HG03095 (cell line): ENCODE data around the gene ZNF627.
"Not testable (repeated sequence)": the region's sequence is repeated elsewhere in the genome, so short reads cannot be mapped to it uniquely, and the experiment has no call there.

Experiments used
- ATAC-seq: cut with Tn5 transposase; IDR thresholded peaks from one replicate; pipeline ENCODE4 v1.9.1; 2021; ENCODE audit warnings: moderate library complexity; ENCODE audit not compliant: unreplicated experiment

The ZNF627 gene

GRCh38 chr19:11573763-11574162 lies 23.5 kb upstream of the ZNF627 start:
- ATAC-seq: not testable (repeated sequence)

- ATAC-seq: no peak
These were observed 22.6 kb upstream of the ZNF627 start for GRCh38 chr19:11574689-11575088.

- ATAC-seq: no peak
These were observed 21.1 kb upstream of the ZNF627 start for GRCh38 chr19:11576227-11576626.

GRCh38 chr19:11577451-11578257 lies 19.6 kb upstream of the ZNF627 start, which contains the start of gene ACP5:
ACP5 (minus strand) TSS chr19:11577645; CDS start chr19:11577317, 328 bp downstream.
- ATAC-seq: no peak

- no peak for ATAC-seq
These were observed 18.8 kb upstream of the ZNF627 start for GRCh38 chr19:11578258-11579142.

- ATAC-seq: no peak
These were observed 17.2 kb upstream of the ZNF627 start for GRCh38 chr19:11580116-11580515.

GRCh38 chr19:11581740-11582139 lies 15.5 kb upstream of the ZNF627 start:
- ATAC-seq: peak; percentile 55

GRCh38 chr19:11586331-11586730 lies 11.0 kb upstream of the ZNF627 start:
- no peak for ATAC-seq

- ATAC-seq: no peak
These were observed 9.8 kb upstream of the ZNF627 start for GRCh38 chr19:11587302-11587974.

- ATAC-seq: no peak
These were observed 9.2 kb upstream of the ZNF627 start for GRCh38 chr19:11587975-11588631.

- ATAC-seq: no peak
These were observed 3.2 kb upstream of the ZNF627 start for GRCh38 chr19:11594084-11594483.

GRCh38 chr19:11596156-11596555 lies 1.1 kb upstream of the ZNF627 start:
- no peak for ATAC-seq

GRCh38 chr19:11598103-11598483 lies 810 bp downstream of the ZNF627 start:
- ATAC-seq: no peak

GRCh38 chr19:11598746-11599145 lies 1.5 kb downstream of the ZNF627 start:
- no peak for ATAC-seq

- not testable (repeated sequence) for ATAC-seq
These were observed 2.4 kb downstream of the ZNF627 start for GRCh38 chr19:11599704-11600103.

- no peak for ATAC-seq
These were observed 9.2 kb downstream of the ZNF627 start for GRCh38 chr19:11606484-11606883.

GRCh38 chr19:11611730-11612129 lies 14.4 kb downstream of the ZNF627 start:
- ATAC-seq: no peak

GRCh38 chr19:11612816-11613511 lies 15.7 kb downstream of the ZNF627 start:
- no peak for ATAC-seq

GRCh38 chr19:11617180-11618062 lies 20.1 kb downstream of the ZNF627 start:
- no peak for ATAC-seq
